ENCODE data around the gene SETD3.

Gene SETD3

GRCh38 chr14:99479906-99480869, at the start of gene SETD3:
Gene SETD3 (minus strand): TSS chr14:99480859. CDS start chr14:99465805, 15,054 bp downstream.
- in situ Hi-C loops (cut with MboI; ENCODE audit: low sequenced_read_pairs) = no loop called here

DNA sequence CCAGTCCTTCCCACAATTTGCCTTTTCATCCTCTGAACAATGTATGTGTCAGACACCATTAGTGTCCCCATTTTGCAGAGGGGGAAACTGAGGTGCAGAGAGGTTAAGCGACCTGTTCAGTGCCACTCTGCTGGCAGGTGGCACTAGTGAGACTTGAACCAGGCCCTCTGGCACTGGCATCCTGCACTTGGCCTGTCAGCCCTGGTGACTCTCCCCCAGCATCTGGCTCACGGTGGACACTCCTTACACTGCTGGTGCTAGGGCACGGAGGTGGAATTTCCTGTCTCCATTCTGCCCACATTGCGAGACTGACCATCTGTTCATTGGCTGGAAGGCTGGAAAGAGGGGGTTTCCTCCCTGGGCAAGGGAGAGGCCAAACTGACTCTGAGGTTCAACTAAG, 49.2 kb upstream of the SETD3 start:
- in situ Hi-C loops (cut with MboI; ENCODE audit: low sequenced_read_pairs) = no loop called here

- in situ Hi-C loops (cut with MboI; ENCODE audit: low sequenced_read_pairs) = no loop called here
These were observed 46.9 kb upstream of the SETD3 start for GRCh38 chr14:99527427-99528076.

DNA sequence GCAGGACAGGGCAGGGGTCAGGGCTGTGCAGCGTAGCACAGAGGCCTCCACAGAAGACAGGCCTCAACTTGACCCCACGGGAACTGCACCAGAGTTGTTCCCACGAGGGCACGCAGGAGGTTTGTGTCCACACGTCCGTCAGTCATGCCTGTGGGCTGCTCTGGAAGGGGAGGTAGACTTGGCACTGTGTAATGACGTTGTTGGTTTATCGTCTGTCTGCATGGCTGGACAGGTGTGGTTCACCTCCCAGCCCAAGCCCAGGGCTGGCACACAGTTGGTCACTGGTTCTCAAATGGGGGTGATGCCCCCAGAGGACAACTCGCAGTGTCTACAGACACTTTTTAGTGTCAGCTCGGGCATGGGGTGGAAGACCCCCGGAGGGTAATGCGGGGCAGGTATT, 46.4 kb upstream of the SETD3 start:
- in situ Hi-C loops (cut with MboI; ENCODE audit: low sequenced_read_pairs) = no loop called here

- in situ Hi-C loops (cut with MboI; ENCODE audit: low sequenced_read_pairs) = no loop called here
These were observed 45.0 kb upstream of the SETD3 start for GRCh38 chr14:99525699-99526080.

DNA sequence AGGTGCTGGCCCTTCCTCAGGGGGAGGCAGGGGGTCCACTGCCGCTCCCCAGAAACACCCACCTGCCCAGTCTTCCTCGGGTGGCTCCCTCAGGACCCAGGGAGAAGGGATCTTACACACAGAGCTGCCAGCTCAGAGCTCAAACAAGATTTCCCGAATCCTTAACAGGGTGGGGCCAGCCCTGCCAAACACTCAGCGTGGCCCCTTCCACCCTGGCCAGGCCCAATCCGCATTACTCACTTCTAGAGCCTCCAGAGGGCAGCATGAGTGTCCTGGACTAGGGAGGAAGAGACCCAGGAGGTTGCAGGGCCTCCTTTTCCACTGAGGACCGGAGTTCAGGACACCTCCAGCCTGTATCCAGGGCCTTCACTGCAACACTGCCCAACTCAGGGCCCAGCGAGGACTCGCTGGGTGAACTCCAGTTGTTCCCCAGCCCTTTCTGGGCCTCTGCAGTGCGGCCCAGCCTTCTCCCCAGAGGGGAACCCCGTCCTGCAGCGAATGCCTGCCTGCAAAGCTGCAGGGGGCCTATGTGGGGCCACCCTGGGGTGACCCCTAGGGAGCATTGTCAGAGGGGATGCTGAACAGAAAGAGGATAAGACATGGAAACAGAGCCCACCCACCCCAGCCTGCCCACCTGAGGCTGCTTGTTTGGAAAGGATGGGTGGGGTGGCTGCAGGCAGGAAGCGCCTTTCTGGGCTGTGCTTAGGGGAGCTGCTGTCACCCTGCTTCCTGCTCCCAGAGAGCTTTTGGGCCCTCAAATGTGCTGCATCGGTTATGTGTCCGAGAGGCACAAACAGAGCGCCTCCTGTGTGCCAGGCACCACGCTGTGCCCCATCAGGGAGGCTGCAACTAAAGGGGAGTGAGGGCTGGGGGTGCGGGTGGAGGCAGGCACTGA, 44.4 kb upstream of the SETD3 start:
- in situ Hi-C loops (cut with MboI; ENCODE audit: low sequenced_read_pairs) = loop anchor here (25.0 kb wide), 1 partner anchor 362 kb away; no protein-coding TSS in a partner anchor

- in situ Hi-C loops (cut with MboI; ENCODE audit: low sequenced_read_pairs) = loop anchor here (25.0 kb wide), 1 partner anchor 363 kb away; no protein-coding TSS in a partner anchor
These were observed 43.5 kb upstream of the SETD3 start for GRCh38 chr14:99524091-99524661.

- in situ Hi-C loops (cut with MboI; ENCODE audit: low sequenced_read_pairs) = loop anchor here (25.0 kb wide), 1 partner anchor 364 kb away; no protein-coding TSS in a partner anchor
These were observed 43.0 kb upstream of the SETD3 start for GRCh38 chr14:99523704-99524055.

GRCh38 chr14:99522934-99523703, 42.5 kb upstream of the SETD3 start:
- in situ Hi-C loops (cut with MboI; ENCODE audit: low sequenced_read_pairs) = loop anchor here (25.0 kb wide), 1 partner anchor 364 kb away; no protein-coding TSS in a partner anchor

DNA sequence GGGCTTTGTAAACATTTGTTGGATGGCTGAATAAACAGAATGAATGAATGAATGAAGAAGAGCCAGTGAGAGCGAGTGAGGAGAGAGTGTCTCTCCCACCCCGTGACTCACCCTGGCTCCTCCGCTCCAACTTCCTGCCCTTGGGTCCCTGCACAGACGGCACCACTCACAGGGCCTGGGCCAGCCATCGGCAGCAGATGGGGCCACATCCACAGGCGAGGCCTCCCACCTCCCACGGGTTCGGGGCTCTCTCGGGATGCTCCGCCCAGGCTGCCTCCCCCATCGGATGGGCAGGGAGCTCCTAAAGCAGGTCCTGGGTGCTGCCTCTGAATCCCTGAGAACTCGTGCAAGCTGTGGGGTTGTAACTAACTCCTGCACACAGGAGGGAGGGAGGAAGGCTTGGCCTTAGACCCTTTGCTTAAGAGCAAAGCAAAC, 41.8 kb upstream of the SETD3 start:
- in situ Hi-C loops (cut with MboI; ENCODE audit: low sequenced_read_pairs) = loop anchor here (25.0 kb wide), 1 partner anchor 365 kb away; no protein-coding TSS in a partner anchor

GRCh38 chr14:99522025-99522401, 41.4 kb upstream of the SETD3 start:
- in situ Hi-C loops (cut with MboI; ENCODE audit: low sequenced_read_pairs) = loop anchor here (25.0 kb wide), 1 partner anchor 365 kb away; no protein-coding TSS in a partner anchor

DNA sequence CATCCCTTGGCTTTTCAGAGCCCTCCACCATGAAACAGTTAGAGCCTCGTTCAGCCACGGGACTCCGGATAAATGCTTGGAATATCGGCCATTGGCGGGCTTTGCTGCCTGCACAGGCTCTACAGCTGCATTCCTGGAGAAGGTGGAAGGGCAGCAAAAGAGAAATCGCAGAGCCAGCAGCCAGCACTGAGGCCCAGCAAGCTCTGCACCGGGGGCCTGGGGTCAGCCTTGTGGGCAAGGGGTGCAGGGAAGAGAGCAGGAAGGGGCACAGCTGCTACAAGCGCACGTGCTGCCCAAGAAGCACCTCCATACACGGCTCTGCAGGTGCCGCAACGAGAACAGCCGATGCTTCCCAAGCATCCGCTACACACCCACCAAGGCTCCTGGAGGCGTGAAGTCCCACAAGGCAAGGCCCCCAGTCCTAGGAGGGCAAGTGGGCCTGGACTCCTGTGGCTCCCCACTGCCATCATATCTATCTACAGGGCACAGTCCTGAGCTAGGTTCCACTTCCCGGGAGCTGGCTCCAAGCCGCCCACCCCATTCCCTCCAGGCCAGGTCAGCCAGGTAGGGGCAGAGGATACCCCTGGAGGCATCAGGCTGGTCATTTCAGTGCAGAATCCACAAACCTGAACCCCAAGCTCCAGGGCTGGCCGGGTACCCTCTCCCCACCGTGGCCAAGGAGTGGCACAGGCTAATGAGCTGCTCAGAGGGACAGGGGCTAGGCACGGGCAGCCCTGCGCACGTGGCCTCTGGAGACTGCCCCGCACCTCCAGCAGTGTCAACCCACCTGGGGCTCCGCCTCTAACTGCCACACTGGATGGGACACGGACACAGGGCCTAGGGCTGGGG, 40.7 kb upstream of the SETD3 start:
- in situ Hi-C loops (cut with MboI; ENCODE audit: low sequenced_read_pairs) = loop anchor here (25.0 kb wide), 1 partner anchor 366 kb away; no protein-coding TSS in a partner anchor

DNA sequence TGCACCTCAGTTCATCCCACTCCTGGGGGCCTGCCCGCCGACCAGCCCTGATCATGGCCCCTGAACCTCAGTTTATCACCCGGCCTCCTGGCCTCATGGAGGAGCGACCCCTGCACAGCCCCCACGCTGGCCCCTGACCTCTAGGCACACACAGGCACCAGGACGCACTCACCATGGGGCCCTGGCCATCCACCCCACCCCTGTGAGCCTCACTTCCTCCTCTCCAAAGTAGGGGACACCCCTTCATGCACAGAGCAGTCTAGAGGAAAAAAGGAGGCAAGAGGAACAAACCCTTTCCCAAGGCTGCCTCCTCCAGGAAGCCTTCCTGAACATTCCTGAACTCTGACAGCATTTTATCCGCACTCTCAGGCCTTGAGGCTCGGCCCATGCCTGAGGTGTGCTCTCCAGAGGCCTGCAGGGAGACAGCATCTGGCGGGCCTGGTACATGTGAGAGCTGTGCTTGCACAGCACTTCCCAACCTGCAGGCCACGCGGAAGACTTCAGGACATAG, 40.0 kb upstream of the SETD3 start:
- in situ Hi-C loops (cut with MboI; ENCODE audit: low sequenced_read_pairs) = loop anchor here (25.0 kb wide), 1 partner anchor 367 kb away; no protein-coding TSS in a partner anchor

- in situ Hi-C loops (cut with MboI; ENCODE audit: low sequenced_read_pairs) = loop anchor here (25.0 kb wide), 1 partner anchor 367 kb away; no protein-coding TSS in a partner anchor
These were observed 39.3 kb upstream of the SETD3 start for GRCh38 chr14:99519931-99520421.

DNA sequence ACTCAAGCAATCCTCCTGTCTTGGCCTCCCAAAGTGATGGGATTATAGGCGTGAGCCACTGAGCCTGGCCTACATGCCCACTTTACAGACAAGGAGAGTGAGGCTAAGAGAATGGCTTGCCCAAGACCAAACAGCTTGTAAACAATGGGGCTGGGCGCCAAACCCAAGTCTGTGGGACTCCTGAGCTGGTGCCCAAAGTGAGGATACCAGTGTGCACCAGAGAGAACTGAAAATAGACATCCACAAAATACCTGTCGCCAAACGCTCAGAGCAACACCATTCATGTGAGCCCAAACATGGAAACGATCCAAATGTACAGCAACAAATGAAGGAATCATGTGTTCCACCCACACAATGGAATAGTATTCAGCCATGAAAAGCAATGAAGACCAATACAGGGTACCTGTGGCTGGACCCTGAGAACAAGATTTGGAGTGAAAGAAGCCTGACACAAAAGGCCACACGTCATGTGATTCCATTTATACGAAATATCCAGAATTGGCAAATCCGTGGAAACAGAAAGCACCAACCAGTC, 38.8 kb upstream of the SETD3 start:
- in situ Hi-C loops (cut with MboI; ENCODE audit: low sequenced_read_pairs) = loop anchor here (25.0 kb wide), 1 partner anchor 368 kb away; no protein-coding TSS in a partner anchor

DNA sequence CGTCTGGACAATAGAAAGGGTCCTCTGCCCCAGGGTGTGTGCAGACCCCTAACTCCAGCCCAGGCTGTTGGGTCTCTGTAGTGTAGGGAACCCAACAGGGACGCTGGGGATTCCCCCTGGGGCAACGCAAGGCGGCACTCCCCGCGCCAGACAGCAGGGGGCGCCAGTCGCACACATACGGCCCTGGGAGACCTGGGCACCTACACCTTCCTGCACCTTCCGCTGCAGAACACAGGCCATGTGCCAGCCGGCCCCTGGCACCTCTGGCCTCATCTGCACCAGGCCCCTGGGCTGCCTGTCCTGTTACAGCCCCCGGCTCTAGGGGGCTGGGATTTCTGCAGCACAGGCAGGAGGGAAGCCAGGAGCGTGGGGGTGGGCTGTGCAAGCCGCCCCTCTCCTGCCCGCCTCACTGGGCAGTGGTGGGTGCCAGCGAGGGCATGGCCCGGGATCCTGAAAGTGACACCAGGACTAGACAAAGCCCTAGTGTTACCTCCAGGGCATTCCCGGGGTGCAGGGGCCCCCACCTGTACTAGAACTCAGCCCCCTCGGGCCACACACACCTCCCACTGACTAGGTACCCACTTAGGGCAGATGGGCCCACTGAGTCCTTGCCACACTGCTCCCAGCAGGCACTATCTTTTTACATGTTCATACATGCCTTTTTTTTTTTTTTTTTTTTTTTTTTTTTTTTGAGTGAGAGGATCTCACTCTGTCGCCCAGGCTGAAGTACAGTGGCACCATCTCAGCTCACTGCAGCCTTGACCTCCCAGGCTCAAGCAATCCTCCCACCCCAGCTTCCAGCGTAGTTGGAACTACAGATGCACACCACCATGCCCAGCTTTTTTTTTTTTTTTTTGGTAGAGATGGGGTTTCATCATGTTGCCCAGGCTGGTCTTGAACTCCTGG, 38.0 kb upstream of the SETD3 start:
- in situ Hi-C loops (cut with MboI; ENCODE audit: low sequenced_read_pairs) = loop anchor here (25.0 kb wide), 1 partner anchor 369 kb away; no protein-coding TSS in a partner anchor

Data from HL-60/S4 treated with phorbol 12-myristate 13-acetate at 8.2 ng/mL for 4 days and 3 days (cell line).